MM.1S (cell line): ENCODE data around the gene EIF4A3.

ENCODE experiments used
- DNase-seq: peaks from one replicate; pipeline ENCODE4 v3.0.0-alpha.2; 2015
- H2AFZ ChIP-seq: fragments of 300-600 bp; sonication (generic); 2 replicates; pipeline ENCODE4 v1.6.0; 2016; ENCODE audit warnings: antibody characterized with exemption, low read length
- H3F3A ChIP-seq: fragments of 300-600 bp; sonication (generic); 2 replicates; pipeline ENCODE4 v1.6.1; 2016; ENCODE audit warnings: mild to moderate bottlenecking, antibody characterized with exemption, low read length, moderate library complexity, mixed read lengths; ENCODE audit not compliant: insufficient read depth
- H3K27ac ChIP-seq: fragments of 300-600 bp; sonication (generic); 2 replicates; pipeline ENCODE4 v1.5.1; 2016; ENCODE audit warnings: mild to moderate bottlenecking, low read length
- H3K27me3 ChIP-seq: fragments of 300-600 bp; sonication (generic); replicated peaks from 2 replicates; pipeline ENCODE4 v1.6.0; 2016; ENCODE audit warnings: low read length; ENCODE audit not compliant: insufficient read depth
- H3K36me3 ChIP-seq: fragments of 300-600 bp; sonication (generic); replicated peaks from 2 replicates; pipeline ENCODE4 v1.6.1; 2016; ENCODE audit warnings: mild to moderate bottlenecking, low read length, mixed read lengths; ENCODE audit not compliant: insufficient read depth
- H3K4me1 ChIP-seq: fragments of 300-600 bp; sonication (generic); 2 replicates; pipeline ENCODE4 v1.6.1; 2016; ENCODE audit warnings: low read length, mixed read lengths
- H3K4me2 ChIP-seq: fragments of 300-600 bp; sonication (generic); 2 replicates; pipeline ENCODE4 v1.6.0; 2016; ENCODE audit warnings: low read depth, low read length
- H3K4me3 ChIP-seq: fragments of 300-600 bp; sonication (generic); 2 replicates; pipeline ENCODE4 v1.5.1; 2016; ENCODE audit warnings: low read length, mixed read lengths
- H3K79me2 ChIP-seq: fragments of 300-600 bp; sonication (generic); 2 replicates; pipeline ENCODE4 v1.6.1; 2016; ENCODE audit warnings: mixed run types, low read length, mixed read lengths
- H3K9ac ChIP-seq: fragments of 300-600 bp; sonication (generic); 2 replicates; pipeline ENCODE4 v1.6.1; 2016; ENCODE audit warnings: low read length, mixed read lengths
- H3K9me2 ChIP-seq: fragments of 300-600 bp; sonication (generic); replicated peaks from 2 replicates; pipeline ENCODE4 v1.6.1; 2016; ENCODE audit warnings: mild to moderate bottlenecking, low read length, mixed read lengths; ENCODE audit not compliant: insufficient read depth
- H3K9me3 ChIP-seq: fragments of 300-600 bp; sonication (generic); replicated peaks from 2 replicates; pipeline ENCODE4 v1.6.1; 2016; ENCODE audit warnings: mild to moderate bottlenecking, low read length, mixed read lengths; ENCODE audit not compliant: insufficient read depth
- H4K20me1 ChIP-seq: fragments of 300-600 bp; sonication (generic); 2 replicates; pipeline ENCODE4 v1.6.1; 2016; ENCODE audit warnings: mild to moderate bottlenecking, low read length, moderate library complexity, mixed read lengths; ENCODE audit not compliant: insufficient read depth
- CTCF ChIP-seq: fragments of 300-600 bp; sonication (generic); IDR thresholded peaks from 2 replicates; pipeline ENCODE4 v1.5.1; 2016; ENCODE audit warnings: antibody characterized with exemption, low read length, mixed read lengths
- EZH2 ChIP-seq: fragments of 300-600 bp; sonication (generic); optimal IDR thresholded peaks from 2 replicates; pipeline ENCODE3; 2017; ENCODE audit warnings: low read depth, mild to moderate bottlenecking, antibody characterized with exemption, low read length, mixed read lengths
- EZH2phosphoT487 ChIP-seq: fragments of 300-600 bp; sonication (generic); IDR thresholded peaks from 2 replicates; pipeline ENCODE4 v1.6.1; 2018; ENCODE audit warnings: antibody characterized with exemption, low read length

The EIF4A3 gene

GRCh38 chr17:80138856-80139426 is 8.0 kb downstream of the EIF4A3 start:
- Histone ChIP-seq H3K4me1 (no peaks in the 10 kb centered on the region), H3K9me2 (no peaks in the 10 kb centered on the region), H2AFZ (no peak overlapping the region), H3K4me2 (no peak overlapping the region), H3K79me2 (peaks cover 36% of the 10 kb centered on the region), H3K4me3 (no peak overlapping the region), H3K36me3 (peaks cover 43% of the 10 kb centered on the region; the same call in 1 of the 2 replicates), H3K27me3 (no peaks in the 10 kb centered on the region), H3K27ac (no peak overlapping the region), H3F3A (no peaks in the 10 kb centered on the region), H4K20me1 (no peaks in the 10 kb centered on the region), H3K9me3 (no peaks in the 10 kb centered on the region), H3K9ac (no peak overlapping the region)
- TF ChIP-seq EZH2phosphoT487, result no peak
- TF ChIP-seq EZH2, result no peak
- no peak for TF ChIP-seq CTCF
- no peak for DNase-seq

- Histone ChIP-seq H3K36me3 (peaks cover 35% of the 10 kb centered on the region; the same call in 1 of the 2 replicates), H3K4me2 (no peak overlapping the region), H3K27ac (no peak overlapping the region), H3K27me3 (no peaks in the 10 kb centered on the region), H3K9ac (no peak overlapping the region), H3K4me1 (no peaks in the 10 kb centered on the region), H2AFZ (no peak overlapping the region), H3K9me3 (no peaks in the 10 kb centered on the region), H3K9me2 (no peaks in the 10 kb centered on the region), H3K4me3 (no peak overlapping the region), H4K20me1 (no peaks in the 10 kb centered on the region), H3F3A (no peaks in the 10 kb centered on the region), H3K79me2 (peaks cover 18% of the 10 kb centered on the region)
- TF ChIP-seq EZH2 (no peak), EZH2phosphoT487 (no peak), CTCF (no peak)
- no peak for DNase-seq
Measured at GRCh38 chr17:80137131-80137530, 9.8 kb downstream of the EIF4A3 start.

- H3K79me2 ChIP-seq, result no peaks in the 10 kb centered on the region
- H4K20me1 ChIP-seq, result no peaks in the 10 kb centered on the region
- TF ChIP-seq EZH2 (no peak), CTCF (no peak), EZH2phosphoT487 (no peak)
- DNase-seq, result no peak
- no peak overlapping the region for H3K27ac ChIP-seq
- H3K9me3 ChIP-seq, result no peaks in the 10 kb centered on the region
- H3K27me3 ChIP-seq, result peaks cover 3% of the 10 kb centered on the region; the same call in 1 of the 2 replicates
- H3K4me1 ChIP-seq, result peaks cover 8% of the 10 kb centered on the region; the same call in 1 of the 2 replicates
- no peak overlapping the region for H2AFZ ChIP-seq
- H3K4me2 ChIP-seq, result no peak overlapping the region
- H3K9ac ChIP-seq, result no peak overlapping the region
- peaks cover 10% of the 10 kb centered on the region; the same call in 1 of the 2 replicates for H3K36me3 ChIP-seq
- no peaks in the 10 kb centered on the region; the same call in 1 of the 2 replicates for H3F3A ChIP-seq
- H3K4me3 ChIP-seq, result no peak overlapping the region
- H3K9me2 ChIP-seq, result no peaks in the 10 kb centered on the region
Measured at GRCh38 chr17:80133626-80133970, 13.3 kb downstream of the EIF4A3 start.
